ENCODE measurements around the gene CNPY3.
"Not testable (repeated sequence)": the region's sequence is repeated elsewhere in the genome, so short reads cannot be mapped to it uniquely, and the experiment has no call there.

Gene CNPY3

DNA sequence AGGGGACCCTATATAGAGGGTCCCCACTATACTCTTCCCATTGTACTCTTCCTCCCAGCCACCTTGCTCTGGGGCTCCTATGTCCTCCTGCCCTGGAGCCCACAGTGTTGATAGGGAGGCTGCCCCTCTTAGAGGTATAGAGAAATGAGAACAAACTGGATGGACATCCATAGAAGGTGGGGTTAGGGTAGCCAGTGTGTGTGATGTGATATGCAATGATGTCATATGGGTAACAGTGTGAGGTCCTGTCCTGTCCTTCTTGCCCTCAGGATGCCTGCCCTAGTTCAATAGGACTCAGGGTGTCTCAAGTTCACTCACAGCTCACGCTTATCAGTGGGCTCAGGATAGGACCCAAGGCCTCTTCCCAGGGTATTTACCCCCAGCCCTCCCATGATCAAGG is 13.0 kb upstream of the CNPY3 start:
- DNase-seq = no peak

DNA sequence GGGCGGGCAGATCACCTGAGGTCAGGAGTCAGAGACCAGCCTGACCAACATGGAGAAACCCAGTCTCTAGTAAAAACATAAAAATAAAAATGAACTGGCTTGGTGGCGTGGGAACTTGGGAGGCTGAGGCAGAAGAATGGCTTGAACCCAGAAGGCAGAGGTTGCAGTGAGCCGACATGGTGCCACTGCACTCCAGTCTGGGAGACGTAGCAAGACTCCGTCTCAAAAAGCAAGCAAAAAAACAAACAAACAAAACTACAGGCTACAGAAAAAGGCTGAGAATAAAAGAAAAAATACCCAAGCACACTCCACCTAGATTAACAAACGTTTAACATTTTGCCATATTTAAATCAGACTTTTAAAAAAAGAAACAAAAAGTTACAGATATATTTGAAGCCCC is 7.5 kb upstream of the CNPY3 start:
- no peak for DNase-seq

DNA sequence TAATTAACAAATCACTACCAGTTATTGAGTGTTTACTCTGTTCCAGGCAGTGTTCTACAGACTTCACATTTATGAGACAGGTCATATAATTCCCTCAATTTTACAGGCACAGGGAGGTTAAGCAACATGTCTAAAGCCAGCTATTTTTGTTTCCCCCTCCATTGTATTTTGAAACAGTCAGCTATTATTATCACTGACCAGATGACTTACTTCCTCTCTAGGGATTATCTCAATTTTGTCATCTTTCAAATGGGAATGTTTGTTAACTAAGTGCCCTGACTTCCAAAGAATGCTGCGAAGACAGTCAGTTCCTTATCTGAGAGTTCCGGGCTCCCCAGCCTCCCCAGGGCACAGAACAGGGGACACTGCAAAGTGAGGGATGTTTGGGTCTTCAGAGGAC is 5.6 kb upstream of the CNPY3 start:
- no peak for DNase-seq

DNA sequence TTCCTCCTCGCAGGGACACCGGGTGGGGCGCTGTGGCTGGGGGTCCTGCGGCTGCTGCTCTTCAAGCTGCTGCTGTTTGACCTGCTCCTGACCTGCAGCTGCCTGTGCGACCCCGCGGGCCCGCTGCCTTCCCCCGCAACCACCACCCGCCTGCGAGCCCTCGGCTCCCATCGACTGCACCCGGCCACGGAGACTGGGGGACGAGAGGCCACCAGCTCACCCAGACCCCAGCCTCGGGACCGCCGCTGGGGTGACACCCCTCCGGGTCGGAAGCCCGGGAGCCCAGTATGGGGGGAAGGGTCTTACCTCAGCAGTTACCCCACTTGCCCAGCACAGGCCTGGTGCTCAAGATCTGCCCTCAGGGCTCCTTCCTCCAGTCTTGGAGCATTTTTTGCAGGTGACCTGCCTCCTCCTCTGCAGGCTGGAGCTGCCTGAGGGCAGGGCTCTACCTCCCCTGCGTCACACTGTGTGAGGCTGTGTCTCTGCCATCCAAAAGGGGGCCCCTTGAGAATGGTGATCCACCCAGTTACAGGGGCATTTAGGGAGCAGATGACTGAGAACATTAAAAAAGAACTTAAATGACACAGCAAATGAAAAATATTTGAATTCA is 3.9 kb upstream of the CNPY3 start:
- DNase-seq = no peak

DNA sequence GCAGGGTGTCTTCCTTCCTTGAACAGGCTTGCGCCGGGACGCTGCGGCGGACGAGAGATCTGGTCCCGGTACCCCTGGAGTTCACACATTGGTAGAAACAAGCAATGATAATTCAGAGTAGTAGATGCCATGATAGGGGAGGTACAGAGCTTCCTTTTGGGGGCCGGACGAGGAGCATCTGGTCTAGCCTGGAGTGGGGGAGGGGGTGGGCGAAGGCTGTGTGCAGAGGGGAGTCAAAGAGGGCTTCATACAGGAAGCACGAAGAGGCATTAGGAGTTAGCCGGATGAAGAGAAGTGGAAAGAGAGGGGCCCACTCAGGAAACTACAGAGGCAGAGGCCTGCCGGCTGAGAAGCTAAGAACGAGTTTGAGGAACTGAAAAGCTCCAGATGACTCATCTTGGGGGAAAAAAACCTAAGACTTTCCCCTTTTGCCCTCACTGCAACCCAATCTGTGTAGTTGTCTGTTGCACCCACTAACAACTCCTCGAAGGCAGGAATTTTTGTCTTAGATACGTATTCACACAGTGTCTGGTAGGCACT is 611 bp downstream of the CNPY3 start:
- peak; percentile 36 for DNase-seq

DNA sequence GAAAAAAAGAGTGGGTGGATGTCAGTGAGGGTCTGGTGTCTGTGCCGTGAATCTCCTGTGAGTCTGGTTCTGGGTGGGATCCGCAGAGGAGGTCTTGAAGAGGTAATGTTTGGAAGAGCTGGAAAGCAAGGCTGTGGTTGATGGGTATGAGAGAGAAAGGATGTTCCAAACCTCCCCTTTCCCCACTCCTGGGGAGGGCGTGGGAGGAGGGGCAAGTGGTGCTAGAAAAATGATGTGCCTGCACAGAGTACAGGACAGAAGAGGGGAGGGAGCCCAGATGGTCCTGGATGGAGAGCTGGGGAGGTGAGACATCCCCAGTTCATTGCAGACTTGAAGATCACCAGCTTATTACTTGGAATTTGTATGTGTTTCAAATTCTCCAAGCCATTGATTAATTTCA is 3.1 kb downstream of the CNPY3 start:
- DNase-seq = no peak

DNA sequence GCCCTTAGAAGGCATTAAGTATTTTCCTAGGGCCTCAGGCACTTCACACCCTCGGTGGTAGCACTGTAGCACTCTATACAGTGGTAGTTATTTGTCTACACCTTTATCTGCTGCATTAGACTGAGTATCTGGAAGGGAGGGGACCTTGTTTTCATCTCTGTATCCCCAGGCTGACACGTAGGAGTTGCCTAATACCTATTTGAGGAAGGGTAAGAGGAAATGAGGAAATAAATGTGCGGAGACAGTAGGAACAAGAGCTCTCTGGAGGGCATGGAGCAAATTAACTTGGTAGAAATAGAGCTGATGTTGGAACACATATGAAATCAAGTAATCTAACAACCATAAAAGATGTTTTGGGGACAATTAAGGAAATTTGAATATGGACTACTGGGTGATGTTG is 3.9 kb downstream of the CNPY3 start:
- DNase-seq = no peak

DNA sequence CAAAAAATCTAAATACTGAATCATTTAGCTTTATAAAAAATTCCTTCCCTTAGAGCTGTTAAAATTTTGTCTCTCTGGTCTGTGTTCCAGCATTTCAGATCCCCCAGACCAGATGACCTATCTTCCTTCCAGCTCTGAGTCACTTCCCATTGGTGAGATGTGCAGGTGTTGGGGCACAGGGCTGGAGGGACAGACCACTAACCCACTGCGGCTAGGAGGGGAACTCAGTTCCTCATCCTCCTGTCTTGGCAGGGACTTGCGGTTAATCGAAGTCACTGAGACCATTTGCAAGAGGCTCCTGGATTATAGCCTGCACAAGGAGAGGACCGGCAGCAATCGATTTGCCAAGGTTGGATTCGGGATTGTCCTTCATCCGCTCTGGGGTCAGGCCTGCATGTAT is 6.0 kb downstream of the CNPY3 start:
- no peak for DNase-seq

DNA sequence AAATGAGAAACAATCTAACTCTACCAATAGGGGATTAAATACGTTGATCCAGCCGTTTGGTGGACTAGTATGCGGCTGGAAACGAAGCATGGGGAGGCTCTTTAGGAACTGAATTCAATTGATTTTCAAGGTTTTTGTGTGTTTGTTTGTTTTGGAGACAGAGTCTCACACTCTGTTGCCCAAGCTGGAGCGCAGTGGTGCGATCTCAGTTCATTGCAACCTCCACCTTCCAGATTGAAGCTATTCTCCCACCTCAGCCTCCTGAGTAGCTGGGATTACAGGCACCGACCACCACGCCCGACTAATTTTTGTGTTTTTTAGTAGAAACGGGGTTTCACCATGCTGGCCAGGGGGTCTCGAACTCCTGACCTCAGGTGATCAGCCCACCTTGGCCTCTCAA is 7.1 kb downstream of the CNPY3 start:
- DNase-seq = no peak

DNA sequence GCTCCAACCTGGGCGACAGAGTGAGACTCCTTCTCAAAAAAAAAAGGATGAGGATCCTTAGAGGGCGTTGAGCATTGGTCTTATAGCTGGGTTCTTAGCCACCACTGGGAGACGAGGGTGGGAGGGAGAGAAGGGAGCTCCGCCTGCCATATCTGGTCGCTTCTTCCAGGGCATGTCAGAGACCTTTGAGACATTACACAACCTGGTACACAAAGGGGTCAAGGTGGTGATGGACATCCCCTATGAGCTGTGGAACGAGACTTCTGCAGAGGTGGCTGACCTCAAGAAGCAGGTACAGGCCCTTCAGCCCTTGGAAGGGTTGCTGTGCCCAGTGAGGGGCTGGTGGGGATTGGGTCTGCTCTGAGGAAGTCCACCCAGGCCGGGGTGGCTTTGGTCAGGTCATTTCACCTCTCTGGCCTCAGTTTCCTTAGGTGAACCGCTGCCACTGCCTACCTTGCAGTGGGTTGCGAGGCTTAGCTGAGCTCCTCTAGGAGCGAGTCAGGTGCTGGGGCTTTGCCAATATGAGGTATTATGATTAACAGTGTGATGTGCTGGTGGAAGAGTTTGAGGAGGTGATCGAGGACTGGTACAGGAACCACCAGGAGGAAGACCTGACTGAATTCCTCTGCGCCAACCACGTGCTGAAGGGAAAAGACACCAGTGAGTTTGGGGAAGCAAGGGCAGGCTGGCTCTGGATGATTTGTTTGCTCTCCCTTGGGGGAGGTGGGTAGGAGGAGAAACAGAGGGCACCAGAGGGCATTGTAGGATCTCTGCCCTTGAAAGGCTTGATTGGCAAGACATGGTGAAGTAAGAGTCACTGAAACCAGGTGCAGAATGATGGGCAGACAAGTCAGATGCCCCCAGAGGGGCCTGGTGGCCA is 8.5 kb downstream of the CNPY3 start:
- no peak for DNase-seq

DNA sequence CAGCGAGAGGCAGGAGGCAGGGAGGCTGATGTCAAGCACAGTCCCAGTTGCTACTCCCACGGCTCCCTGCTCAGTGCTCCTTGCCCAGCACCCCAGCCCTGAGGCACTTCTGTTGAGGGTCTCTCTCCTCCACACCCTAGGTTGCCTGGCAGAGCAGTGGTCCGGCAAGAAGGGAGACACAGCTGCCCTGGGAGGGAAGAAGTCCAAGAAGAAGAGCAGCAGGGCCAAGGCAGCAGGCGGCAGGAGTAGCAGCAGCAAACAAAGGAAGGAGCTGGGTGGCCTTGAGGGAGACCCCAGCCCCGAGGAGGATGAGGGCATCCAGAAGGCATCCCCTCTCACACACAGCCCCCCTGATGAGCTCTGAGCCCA is 9.1 kb downstream of the CNPY3 start:
- no peak for DNase-seq

DNA sequence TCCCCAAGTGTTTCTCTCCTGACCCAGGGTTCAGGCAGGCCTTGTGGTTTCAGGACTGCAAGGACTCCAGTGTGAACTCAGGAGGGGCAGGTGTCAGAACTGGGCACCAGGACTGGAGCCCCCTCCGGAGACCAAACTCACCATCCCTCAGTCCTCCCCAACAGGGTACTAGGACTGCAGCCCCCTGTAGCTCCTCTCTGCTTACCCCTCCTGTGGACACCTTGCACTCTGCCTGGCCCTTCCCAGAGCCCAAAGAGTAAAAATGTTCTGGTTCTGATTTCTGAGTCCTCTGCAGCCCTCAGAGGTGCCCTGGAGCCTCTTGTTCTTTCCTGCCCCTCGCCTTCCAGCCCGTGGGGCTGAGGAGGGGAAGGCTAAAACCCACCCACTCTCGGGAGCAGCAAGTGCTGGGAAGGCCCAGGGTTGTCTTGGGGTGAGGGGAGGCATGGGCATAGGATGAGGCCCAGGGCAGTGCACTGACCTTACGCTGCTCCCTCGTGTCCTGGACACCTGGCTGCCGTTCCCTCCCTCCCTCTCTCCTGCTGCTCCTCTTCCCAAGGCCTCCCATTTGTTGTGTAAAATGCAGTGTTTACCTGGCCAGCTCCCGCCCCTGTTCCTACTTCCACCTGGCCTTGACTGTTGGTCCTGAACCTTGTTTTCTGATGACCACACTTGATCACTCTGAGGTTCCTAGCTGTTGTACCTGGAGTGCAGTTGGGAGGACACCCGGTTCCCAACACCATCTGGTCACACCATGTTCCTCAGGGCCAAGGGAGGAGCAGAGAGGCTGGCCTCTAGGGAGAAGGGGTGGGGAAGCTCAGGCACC is 9.9 kb downstream of the CNPY3 start:
- DNase-seq = no peak

DNA sequence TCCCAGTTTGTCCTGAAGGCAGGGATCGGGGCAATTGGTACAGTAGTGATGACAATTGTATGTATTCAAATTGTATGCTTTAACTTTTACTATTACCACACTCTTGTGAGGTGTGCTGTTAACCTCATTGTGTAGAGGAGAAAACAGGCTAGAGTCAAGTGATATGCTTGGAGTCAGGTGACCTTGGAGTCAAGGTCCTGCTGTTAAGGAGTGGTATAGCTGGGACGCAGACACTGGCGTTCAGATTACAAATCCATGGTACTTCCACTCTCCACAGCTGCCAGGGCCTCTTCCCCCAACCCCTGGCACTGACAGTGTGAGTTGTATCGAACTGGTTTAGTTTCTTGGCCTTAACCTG is 10.5 kb downstream of the CNPY3 start:
- DNase-seq = no peak

DNA sequence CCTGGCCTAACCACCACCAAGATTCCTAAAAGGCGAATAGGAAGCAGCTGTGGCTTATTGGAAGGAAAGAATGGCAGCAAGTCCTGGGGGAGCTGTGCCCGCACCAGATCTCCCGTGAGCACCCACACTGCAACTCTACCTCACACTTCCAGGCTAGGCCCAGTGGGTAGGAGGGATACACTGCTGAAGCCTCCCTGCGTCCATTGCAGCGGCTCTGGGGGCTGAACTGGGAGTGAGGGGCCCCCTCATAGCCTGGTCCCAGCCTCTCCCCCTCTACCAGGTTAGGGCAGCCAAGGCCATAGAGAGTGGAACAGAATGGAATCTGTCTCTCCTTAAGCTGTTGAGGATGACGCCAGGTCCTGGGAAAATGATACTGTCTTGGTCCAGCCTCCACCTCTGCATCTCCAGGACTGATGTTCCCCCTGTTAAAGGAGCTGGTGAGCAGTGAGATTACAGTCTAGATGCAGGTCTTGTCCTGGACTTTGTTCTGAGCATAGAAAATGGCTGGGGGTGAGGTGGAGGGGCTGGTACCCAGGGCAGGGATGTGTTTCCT is 11.3 kb downstream of the CNPY3 start:
- no peak for DNase-seq

DNA sequence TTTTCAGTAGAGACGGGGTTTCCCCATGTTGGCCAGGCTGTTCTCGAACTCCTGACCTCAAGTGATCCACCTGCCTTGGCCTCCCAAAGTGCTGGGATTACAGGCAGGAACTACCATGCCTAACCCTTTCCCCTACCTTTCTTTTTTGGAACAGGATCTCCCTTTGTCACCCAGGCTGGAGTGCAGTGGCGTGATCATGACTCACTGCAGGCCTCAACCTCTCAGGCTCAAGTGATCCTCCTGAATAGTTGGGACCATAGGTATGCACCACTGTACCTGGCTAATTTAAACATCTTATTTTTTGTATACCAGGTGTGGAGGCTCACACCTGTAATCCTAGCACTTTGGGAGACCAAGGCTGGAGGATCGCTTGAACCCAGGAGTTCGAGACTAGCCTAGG is 12.1 kb downstream of the CNPY3 start:
- not testable (repeated sequence) for DNase-seq

DNA sequence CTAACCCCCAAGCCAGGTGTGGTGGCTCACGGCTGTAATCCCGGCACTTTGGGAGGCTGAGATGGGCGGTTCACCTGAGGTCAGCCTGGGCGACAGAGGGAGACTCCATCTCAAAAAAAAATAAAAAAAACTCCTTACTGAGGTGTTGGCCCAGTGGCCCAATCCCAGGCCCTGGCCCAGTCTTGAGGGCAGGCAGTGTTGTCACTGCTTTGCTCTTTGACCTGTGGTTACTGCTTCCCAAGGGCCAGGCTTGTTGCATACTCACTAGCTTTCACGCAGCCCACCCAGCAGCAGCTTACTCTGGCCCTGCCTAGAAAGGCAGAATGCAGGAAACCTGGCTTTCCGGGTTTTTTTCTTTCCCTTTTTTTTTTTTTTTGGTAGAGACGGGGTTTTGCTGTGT is 13.2 kb downstream of the CNPY3 start:
- DNase-seq = no peak

DNA sequence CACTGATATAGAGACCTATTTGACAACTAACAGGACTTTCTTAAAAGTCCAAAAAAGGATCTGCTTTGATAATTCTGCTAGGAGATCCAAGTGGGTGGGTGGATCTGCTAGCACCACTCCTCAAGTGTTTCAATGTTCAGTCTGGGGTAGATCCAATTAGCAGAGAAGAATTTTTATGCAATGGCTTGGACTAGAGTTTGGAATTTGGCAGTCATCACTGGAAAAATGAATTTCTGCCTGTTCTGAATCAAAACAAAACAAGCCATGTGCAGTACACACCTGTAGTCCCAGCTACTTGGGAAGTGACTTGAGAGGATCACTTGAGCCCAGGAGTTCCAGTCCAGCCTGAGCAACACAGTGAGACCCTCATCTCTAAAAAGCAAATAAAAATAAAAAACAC is 18.7 kb downstream of the CNPY3 start:
- no peak for DNase-seq

DNA sequence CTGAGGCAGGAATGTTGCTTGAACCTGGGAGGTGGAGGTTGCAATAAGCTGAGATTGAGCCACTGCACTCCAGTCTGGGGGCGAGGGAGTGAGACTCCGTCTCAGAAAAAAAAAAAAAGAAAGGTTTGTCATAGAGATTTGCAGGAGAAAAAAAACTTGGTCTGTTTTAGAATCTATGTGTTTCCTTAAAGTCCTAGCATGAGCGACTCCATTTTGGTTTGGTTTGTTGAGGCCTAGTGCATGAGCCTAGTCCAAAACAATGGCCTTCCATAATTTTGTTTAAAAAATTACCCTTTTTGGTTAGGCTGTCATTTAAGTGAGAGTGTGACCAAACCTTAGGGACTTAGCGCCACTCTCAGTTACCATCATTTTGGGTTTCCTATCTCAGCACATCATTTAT is 23.1 kb downstream of the CNPY3 start:
- no peak for DNase-seq

DNA sequence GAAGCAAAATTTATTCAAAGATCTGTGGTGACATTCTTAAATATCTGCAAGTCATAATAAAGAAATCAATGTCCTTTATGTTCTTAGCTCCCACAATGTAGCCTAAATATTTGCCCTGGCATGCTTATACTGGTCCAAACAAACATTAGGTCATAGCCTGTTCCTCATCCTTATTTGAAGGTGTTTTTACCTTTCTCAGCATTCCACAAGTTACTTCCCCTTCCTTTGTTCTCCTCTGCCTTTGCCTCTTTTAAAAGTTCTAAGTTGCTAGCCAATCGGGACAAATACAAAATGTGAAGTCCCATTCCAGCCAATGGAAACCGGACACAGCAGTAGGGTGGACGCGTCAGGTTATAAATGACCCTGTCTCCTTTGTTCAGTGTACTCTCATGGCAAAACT is 25.1 kb downstream of the CNPY3 start:
- not testable (repeated sequence) for DNase-seq

DNA sequence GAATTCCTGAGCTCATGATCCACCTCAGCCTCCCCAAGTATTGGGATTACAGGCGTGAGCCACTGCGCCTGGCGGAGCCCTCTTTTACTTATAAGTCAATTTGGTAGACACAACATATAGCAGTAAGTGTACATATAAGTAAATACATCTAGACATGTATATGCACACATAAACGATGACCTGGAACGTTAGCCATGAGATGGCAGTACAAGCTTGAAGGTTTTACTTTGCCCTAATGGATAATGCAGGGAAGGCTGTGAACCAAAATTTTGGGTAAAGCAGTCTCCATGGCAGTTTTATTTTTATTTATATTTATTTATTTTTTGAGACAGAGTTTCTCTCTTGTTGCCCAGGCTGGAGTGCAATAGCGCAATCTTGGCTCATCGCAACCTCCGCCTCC is 28.8 kb downstream of the CNPY3 start:
- DNase-seq = no peak

DNA sequence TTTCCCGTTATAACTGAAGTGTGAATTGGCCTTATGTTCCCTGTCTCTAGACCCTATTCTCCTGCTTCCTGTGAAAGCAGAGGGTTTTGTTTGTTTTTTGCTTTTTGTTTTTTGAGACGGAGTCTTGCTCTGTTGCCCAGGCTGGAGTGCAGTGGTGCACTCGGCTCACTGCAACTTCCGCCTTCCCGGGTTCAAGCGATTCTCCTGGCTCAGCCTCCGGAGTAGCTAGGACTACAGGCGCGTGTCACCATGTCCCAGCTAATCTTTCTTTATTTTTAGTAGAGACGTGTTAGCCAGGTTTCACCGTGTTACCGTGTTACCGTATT is 30.6 kb downstream of the CNPY3 start:
- DNase-seq = no peak

DNA sequence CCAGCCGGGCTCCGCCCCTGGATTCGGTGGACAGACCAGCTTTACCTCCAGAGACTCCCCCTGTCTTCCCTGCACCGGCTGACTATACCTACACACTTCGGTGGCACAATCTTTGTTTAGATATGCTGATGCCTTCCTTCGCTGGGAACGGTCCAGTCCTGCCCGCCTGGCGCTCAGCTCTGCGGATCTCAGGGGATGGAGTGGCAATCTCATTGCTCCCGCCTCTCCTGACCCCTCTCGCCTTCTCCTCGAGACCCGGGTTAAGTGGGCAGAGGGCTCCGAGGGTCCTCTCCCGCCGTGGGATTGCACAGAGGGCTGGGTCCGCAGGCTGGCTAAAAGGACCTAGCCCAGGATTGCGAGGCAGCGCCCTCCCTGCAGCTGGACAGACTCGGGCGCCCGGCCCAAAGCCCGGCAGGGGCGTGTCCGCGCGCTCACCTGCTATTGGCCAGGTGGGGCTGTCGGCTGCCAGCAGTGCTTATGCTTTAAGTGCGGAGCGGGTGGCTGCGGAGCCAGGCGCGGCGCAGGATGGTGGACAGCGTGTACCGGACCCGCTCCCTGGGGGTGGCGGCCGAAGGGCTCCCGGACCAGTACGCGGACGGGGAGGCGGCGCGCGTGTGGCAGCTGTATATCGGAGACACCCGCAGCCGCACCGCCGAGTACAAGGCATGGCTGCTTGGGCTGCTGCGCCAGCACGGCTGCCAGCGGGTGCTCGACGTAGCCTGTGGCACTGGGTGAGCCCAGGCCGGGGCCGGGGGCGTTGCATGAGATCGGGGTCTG is 31.2 kb downstream of the CNPY3 start, which contains the start of gene GNMT:
Gene GNMT (plus strand): TSS at position 512 of the 777 bp plus-strand sequence. CDS start 14 bp downstream, at position 526.
- no peak for DNase-seq

DNA sequence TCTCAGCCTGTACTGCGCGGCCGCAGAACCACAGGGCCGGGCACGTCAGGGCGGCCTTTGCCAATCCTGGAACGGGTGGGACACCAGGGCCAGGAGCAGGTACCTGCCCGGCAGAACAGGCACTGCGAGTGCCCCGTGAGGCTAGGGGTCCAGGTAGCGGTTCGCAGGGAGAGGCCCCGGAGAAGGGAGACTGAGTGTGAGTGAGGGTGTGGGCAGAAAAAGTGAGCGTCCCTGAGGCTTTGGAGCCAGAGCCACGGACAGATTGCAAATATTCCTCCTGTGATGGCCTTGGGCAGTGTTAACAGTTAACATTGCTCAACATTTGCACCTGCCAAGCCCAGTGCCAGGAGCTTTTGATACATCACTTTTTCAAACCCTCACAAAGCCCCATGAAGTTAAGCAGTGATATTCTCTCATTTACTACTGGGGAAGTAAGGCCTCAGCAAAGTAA is 31.8 kb downstream of the CNPY3 start:
- no peak for DNase-seq

All from NCI-H1694 treated with DMSO at 0.1 percent for 48 hours (cell line).